ENCODE results near the gene INPP5E.

INPP5E gene

GRCh38 chr9:136397643-136398042 lies 42.0 kb downstream of the INPP5E start:
- no peak for TF ChIP-seq ZFP41 (tag by site-specific recombination; IDR thresholded peaks at IDR 0.05; ENCODE audit: borderline replicate concordance)
- no peak for TF ChIP-seq ZNF561 (tag by site-specific recombination; IDR thresholded peaks at IDR 0.05; ENCODE audit: borderline replicate concordance)
- no peak for TF ChIP-seq ZFHX2 (tag by site-specific recombination; conservative IDR thresholded peaks at IDR 0.05)
- no peak for TF ChIP-seq OVOL3 (tag by site-specific recombination; IDR thresholded peaks at IDR 0.05)
- TF ChIP-seq SETDB1 (IDR thresholded peaks at IDR 0.05; ENCODE audit: insufficient read length, low read length), result no peak
- no peak for TF ChIP-seq AEBP2 (tag by site-specific recombination; IDR thresholded peaks at IDR 0.05; ENCODE audit: borderline replicate concordance)
- no peak for TF ChIP-seq ZNF404 (tag by site-specific recombination; IDR thresholded peaks at IDR 0.05)
- no peak for TF ChIP-seq REST (tag by site-specific recombination; IDR thresholded peaks at IDR 0.05)
- no peak for TF ChIP-seq ZNF621 (tag by site-specific recombination; IDR thresholded peaks at IDR 0.05)
- TF ChIP-seq SP7 (tag by site-specific recombination; IDR thresholded peaks at IDR 0.05), result no peak
- TF ChIP-seq ZNF707 (tag by site-specific recombination; IDR thresholded peaks at IDR 0.05), result no peak
- TF ChIP-seq ZNF558 (tag by site-specific recombination; IDR thresholded peaks at IDR 0.05), result no peak
- TF ChIP-seq ZNF10 (tag by site-specific recombination; IDR thresholded peaks at IDR 0.05), result no peak
- no peak for TF ChIP-seq ZNF214 (tag by site-specific recombination; IDR thresholded peaks at IDR 0.05; ENCODE audit: borderline replicate concordance)
- no peak for TF ChIP-seq ZNF202 (tag by site-specific recombination; IDR thresholded peaks at IDR 0.05; ENCODE audit: borderline replicate concordance)
- no peak for TF ChIP-seq ZFP3 (tag by site-specific recombination; IDR thresholded peaks at IDR 0.05; ENCODE audit: low read depth)
- H3K4me1 ChIP-seq (ENCODE audit: control insufficient read depth, insufficient read depth, low read length), result no peaks in the 10 kb centered on the region
- CTCF ChIA-PET, result interaction anchor here (1.3 to 3.3 kb wide), 3 partner anchors 10 to 77 kb away, joined by 3 to 13 read pairs (median 4); no protein-coding TSS in a partner anchor
- POLR2A ChIA-PET, result interaction anchor here (0.7 to 3.4 kb wide), 6 partner anchors 9 to 37 kb away, joined by 3 to 10 read pairs (median 6); partner anchors contain the start of gene DNLZ
- no peak overlapping the region for H3K27ac ChIP-seq (ENCODE audit: extremely low read depth, low read depth, low read length)
- H3K9me3 ChIP-seq (ENCODE audit: control insufficient read depth, insufficient read depth, low read depth, low read length), result no peaks in the 10 kb centered on the region
- H3K4me3 ChIP-seq (ENCODE audit: low read depth, low read length), result no peak overlapping the region
- H3K36me3 ChIP-seq (ENCODE audit: control insufficient read depth in 2 of 2, insufficient read depth in 1 of 2, low read length in 2 of 2), result peaks cover 10 to 78% of the 10 kb centered on the region in 2 experiments

- CTCF ChIA-PET, result interaction anchor here (0.7 to 3.3 kb wide), 5 partner anchors 19 to 323 kb away, joined by 3 to 13 read pairs (median 4); partner anchors contain the start of gene DNLZ
- H3K27ac ChIP-seq (ENCODE audit: extremely low read depth, low read depth, low read length), result no peak overlapping the region
- POLR2A ChIA-PET, result interaction anchor here (1.1 to 3.4 kb wide), 5 partner anchors 9 to 33 kb away, joined by 3 to 10 read pairs (median 7); partner anchors contain the start of genes DNLZ, ENTR1 and PMPCA
- peaks cover 10 to 79% of the 10 kb centered on the region in 2 experiments for H3K36me3 ChIP-seq (ENCODE audit: control insufficient read depth in 2 of 2, insufficient read depth in 1 of 2, low read length in 2 of 2)
- TF ChIP-seq FEZF1 (tag by site-specific recombination; IDR thresholded peaks at IDR 0.05) (no peak), ZNF394 (tag by site-specific recombination; IDR thresholded peaks at IDR 0.05; ENCODE audit: borderline replicate concordance) (no peak), SP3 (tag by site-specific recombination; IDR thresholded peaks at IDR 0.05) (no peak), ZNF221 (tag by site-specific recombination; IDR thresholded peaks at IDR 0.05; ENCODE audit: borderline replicate concordance) (no peak)
- no peaks in the 10 kb centered on the region for H3K4me1 ChIP-seq (ENCODE audit: control insufficient read depth, insufficient read depth, low read length)
- no peak overlapping the region for H3K4me3 ChIP-seq (ENCODE audit: low read depth, low read length)
- H3K9me3 ChIP-seq (ENCODE audit: control insufficient read depth, insufficient read depth, low read depth, low read length), result no peaks in the 10 kb centered on the region
Measured at GRCh38 chr9:136396219-136396515, 43.5 kb downstream of the INPP5E start.

Data from HEK293 (cell line).